Thyroid gland (tissue), 4 donors: ENCODE data around the gene RPRD1B. TPM values are rescaled to one million over a fixed set of nuclear protein-coding genes. Genes with fewer than 3 reads are reported as not detected.

ENCODE experiments used
- DNase-seq, 2 donors: peaks; one replicate each; pipeline ENCODE4 v3.0.0-alpha.2; 2019
- H3K27ac ChIP-seq, 3 donors: fragments of 200-600 bp; sonication (generic); 1 replicate in 2 of 3; 2 replicates in 1 of 3; pipeline ENCODE4 v1.5.1; 2016 to 2019; ENCODE audit warnings: mild to moderate bottlenecking in 1 of 3, moderate library complexity in 1 of 3
- H3K27me3 ChIP-seq: fragments of 200-600 bp; sonication (generic); one replicate; pipeline ENCODE4 v1.5.1; 2019
- H3K36me3 ChIP-seq, 2 donors: fragments of 200-600 bp; sonication (generic); one replicate each; pipeline ENCODE4 v1.5.1; 2016 to 2019
- H3K4me1 ChIP-seq, 2 donors: fragments of 200-600 bp; sonication (generic); one replicate each; pipeline ENCODE4 v1.5.1; 2017 to 2019
- H3K4me3 ChIP-seq, 3 donors: fragments of 200-600 bp; sonication (generic); replicated peaks in 1 of 3; 1 replicate in 2 of 3; 2 replicates in 1 of 3; pipeline ENCODE4 v1.5.1; 2016; ENCODE audit warnings: mild to moderate bottlenecking in 1 of 3
- H3K9me3 ChIP-seq: fragments of 200-600 bp; sonication (generic); one replicate; pipeline ENCODE4 v1.5.1; 2017
- POLR2A ChIP-seq, 2 donors: fragments of 450-650 bp; IDR thresholded peaks; one replicate each; pipeline ENCODE4 v1.6.1; 2017; ENCODE audit warnings: antibody characterized with exemption in 2 of 2, mild to moderate bottlenecking in 2 of 2, moderate library complexity in 1 of 2
- WGBS, 2 donors: methylation state at CpG; one replicate each; pipeline ENCODE4 v1.1.5; 2017; 5-methylcytosine and 5-hydroxymethylcytosine counted together
- intact Hi-C: fragments of 100-400 bp; cut with DNase I; formaldehyde crosslinking; loops from one replicate; pipeline ENCODE4 v1.15.1; 2023
- total RNA-seq, 4 donors: library from RNA; depleted of rRNA; stranded (reverse); fragments of >200 nt; gene quantifications; one replicate each; pipeline ENCODE4 v1.2.3, GENCODE V29; 2016
- TF ChIP-seq, protein P1 (sequence below), 6 experiments: fragments of 200-600 bp in 3 of 6; fragments of 450-650 bp in 3 of 6; sonication (generic) in 3 of 6; IDR thresholded peaks; one replicate each; pipeline ENCODE4 v1.5.1; 2016 to 2019; ENCODE audit warnings: antibody characterized with exemption in 6 of 6, mild to moderate bottlenecking in 2 of 6, inconsistent platforms in 1 of 6, moderate library complexity in 1 of 6

Gene RPRD1B
- total RNA-seq, 4 donors from 2014 or later: 24.2 to 58.9 (median 27.0) TPM

DNA sequence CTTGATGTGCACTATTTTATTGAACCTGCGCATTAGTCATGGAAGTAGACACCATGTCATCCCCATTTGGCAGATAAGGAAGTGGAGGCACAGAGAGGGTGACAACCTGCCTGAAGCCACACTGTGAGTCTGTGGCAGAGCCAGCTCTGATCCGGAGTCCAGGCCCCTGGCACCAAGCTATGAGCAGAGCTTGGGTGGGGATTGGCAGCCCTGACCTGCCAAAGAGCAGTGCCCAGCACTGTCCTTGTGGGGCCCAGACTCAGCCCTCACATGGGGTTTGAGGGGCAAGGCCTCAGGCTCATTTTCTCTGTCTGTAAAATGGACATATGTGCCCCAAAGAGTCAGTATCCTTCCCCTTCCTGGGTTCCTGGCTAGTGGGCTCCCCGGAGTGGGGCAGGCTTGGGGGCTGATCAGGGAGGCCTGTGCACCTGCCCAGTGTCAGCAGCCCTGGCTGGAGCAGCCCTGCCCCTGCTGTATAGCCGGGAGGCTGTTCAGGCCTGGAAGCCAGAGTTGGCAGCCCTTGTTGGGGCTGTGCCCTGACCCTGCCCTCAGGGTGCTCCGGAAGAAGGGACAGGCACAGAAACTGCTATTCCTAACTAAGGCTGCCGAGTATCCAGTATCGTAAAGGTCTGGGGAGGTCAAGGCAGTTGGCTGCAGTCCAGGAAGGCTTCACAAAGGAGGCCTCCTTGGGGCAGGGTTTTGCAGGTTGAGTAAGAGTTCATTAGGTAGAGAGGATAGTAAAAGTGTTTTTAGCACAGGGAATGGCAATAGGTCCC is 92.8 kb downstream of the RPRD1B start:
- 83 to 84% methylated on average over 5 to 6 of the region's 7 CpGs for WGBS, 2 donors
- Histone ChIP-seq H3K4me3 (no peak overlapping the region), H3K36me3 (no peaks in the 10 kb centered on the region), H3K27me3 (no peaks in the 10 kb centered on the region), H3K9me3 (no peaks in the 10 kb centered on the region), H3K27ac (peak overlapping the region in 2 of 3 donors; percentile 39 to 71), H3K4me1 (peaks cover 13 to 35% of the 10 kb centered on the region in 2 donors)
- intact Hi-C loops: no loop called here
- DNase-seq: no peak
- no peak for TF ChIP-seq POLR2A (IDR thresholded peaks at IDR 0.05)
- TF ChIP-seq, protein P1, sequence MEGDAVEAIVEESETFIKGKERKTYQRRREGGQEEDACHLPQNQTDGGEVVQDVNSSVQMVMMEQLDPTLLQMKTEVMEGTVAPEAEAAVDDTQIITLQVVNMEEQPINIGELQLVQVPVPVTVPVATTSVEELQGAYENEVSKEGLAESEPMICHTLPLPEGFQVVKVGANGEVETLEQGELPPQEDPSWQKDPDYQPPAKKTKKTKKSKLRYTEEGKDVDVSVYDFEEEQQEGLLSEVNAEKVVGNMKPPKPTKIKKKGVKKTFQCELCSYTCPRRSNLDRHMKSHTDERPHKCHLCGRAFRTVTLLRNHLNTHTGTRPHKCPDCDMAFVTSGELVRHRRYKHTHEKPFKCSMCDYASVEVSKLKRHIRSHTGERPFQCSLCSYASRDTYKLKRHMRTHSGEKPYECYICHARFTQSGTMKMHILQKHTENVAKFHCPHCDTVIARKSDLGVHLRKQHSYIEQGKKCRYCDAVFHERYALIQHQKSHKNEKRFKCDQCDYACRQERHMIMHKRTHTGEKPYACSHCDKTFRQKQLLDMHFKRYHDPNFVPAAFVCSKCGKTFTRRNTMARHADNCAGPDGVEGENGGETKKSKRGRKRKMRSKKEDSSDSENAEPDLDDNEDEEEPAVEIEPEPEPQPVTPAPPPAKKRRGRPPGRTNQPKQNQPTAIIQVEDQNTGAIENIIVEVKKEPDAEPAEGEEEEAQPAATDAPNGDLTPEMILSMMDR (IDR thresholded peaks at IDR 0.05): no peak

DNA sequence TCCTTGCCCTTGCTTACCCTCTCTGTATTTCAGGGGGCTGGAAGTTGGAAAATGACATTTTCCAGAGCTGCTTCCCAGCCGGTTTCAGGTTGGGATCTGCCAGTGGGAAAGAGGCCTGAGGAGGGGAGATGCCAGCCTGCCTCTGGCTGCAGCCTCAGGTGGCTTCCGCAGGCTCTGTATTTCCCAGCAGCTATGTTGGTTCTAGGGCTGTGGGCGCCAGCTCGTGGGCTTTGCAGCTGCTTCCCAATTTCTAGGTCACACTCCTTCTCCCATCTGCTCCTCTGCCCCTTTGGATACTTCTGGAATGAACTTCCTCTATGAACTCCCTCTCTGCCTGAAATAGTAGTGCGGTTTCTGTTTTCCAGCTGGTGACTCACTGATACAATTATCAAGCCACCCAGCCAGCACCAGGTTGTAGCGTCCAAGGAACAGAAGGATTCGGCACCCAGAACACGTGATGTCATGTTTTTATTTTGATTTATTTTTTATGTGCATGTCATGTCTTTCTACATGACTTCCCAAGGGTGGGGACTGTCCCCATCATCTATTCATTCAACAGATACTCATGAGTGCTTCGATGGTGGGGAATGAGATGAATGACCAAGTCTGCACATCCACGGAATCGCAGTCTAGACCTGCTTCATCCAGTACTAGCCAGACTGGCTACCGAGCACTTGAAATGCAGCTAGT is 93.5 kb downstream of the RPRD1B start:
- intact Hi-C loops: no loop called here
- 64 to 69% methylated on average over 12 of the region's 12 CpGs for WGBS, 2 donors
- no peak overlapping the region for H3K4me3 ChIP-seq
- H3K27me3 ChIP-seq: no peaks in the 10 kb centered on the region
- peaks cover 13 to 35% of the 10 kb centered on the region in 2 donors for H3K4me1 ChIP-seq
- no peaks in the 10 kb centered on the region for H3K9me3 ChIP-seq
- H3K36me3 ChIP-seq: no peaks in the 10 kb centered on the region
- DNase-seq: no peak
- H3K27ac ChIP-seq: peak overlapping the region in 2 of 3 donors; percentile 39 to 71
- TF ChIP-seq POLR2A (IDR thresholded peaks at IDR 0.05): no peak
- TF ChIP-seq, protein P1 (IDR thresholded peaks at IDR 0.05): no peak

DNA sequence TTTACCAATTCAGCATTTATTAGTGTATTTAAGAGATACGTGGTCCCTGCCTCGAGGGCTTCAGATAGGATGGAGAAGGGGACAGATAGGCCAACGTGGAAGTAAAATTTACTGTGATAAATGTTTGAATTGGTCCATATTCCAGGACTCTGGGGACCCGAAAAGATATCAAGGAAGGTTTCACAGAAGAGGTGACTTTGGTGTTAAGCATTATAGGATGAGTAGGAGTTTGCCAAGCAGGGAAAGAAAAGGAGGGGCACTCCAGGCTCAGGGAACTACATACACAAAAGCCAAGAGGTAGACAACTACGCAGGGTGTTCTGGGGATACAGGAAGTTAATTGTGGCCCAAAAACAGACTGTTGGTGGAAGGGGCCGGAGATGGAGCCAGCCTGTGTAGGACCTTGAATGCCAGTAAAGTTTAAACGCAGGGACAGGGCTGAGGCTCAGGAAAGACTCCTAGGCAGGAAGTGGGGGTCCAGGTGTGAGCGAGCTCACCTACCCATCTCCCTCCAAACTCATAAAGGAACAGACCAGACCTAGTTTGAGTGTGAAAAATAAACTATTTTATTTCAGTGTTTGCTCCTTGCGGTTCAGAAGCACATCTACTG is 94.5 kb downstream of the RPRD1B start:
- DNase-seq: no peak
- no peak overlapping the region for H3K27ac ChIP-seq
- no peaks in the 10 kb centered on the region for H3K36me3 ChIP-seq
- H3K9me3 ChIP-seq: no peaks in the 10 kb centered on the region
- intact Hi-C loops: no loop called here
- TF ChIP-seq, protein P1 (IDR thresholded peaks at IDR 0.05): no peak
- TF ChIP-seq POLR2A (IDR thresholded peaks at IDR 0.05): no peak
- peaks cover 13 to 32% of the 10 kb centered on the region in 2 donors for H3K4me1 ChIP-seq
- no peaks in the 10 kb centered on the region for H3K27me3 ChIP-seq
- WGBS, 2 donors: 87 to 92% methylated on average over 9 of the region's 9 CpGs
- H3K4me3 ChIP-seq: no peak overlapping the region

DNA sequence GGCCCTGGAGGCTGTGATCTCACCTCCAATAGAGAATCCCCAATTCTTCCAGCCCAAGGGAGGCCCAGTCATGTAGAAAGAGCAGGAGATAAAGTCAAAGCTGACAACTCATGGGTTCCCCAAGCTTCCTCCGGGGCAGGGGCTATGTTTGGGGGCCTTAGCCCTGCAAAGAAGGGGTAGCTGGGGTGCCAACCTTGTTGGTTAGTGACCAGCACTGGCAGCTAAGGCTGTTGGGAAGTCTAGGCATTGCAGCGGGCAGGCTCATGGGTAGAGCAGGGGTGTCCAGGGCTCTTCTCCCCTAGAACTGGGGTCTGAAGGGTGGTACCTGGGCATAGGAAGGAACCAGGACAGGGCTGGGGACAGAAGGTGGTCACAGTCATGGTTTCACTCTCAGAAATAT is 95.1 kb downstream of the RPRD1B start:
- Histone ChIP-seq H3K27ac (no peak overlapping the region), H3K27me3 (no peaks in the 10 kb centered on the region), H3K9me3 (no peaks in the 10 kb centered on the region), H3K4me1 (peaks cover 13 to 28% of the 10 kb centered on the region in 2 donors), H3K4me3 (no peak overlapping the region), H3K36me3 (no peaks in the 10 kb centered on the region)
- intact Hi-C loops: no loop called here
- no peak for TF ChIP-seq POLR2A (IDR thresholded peaks at IDR 0.05)
- TF ChIP-seq, protein P1 (IDR thresholded peaks at IDR 0.05): no peak
- DNase-seq: no peak
- 100% methylated on average over 1 to 2 of the region's 2 CpGs for WGBS, 2 donors
